Astrocyte (in vitro differentiated cells and primary cell): ENCODE data around the gene RADX. TPM values are rescaled to one million over a fixed set of nuclear protein-coding genes. Genes with fewer than 3 reads are reported as not detected.

Experiments
- DNase-seq: peaks from one replicate; pipeline ENCODE4 v3.0.0-alpha.2; 2010; ENCODE audit warnings: low read depth
- FAIRE-seq: peaks from 2 replicates; lab custom pipeline; 2011; peaks lifted over from hg19 to GRCh38; lab: Jason Lieb, UNC
- H2AFZ ChIP-seq: 2 replicates; pipeline ENCODE4 v1.6.0; 2012; ENCODE audit warnings: low read depth, low read length, inconsistent platforms
- H3K27ac ChIP-seq: 2 replicates; pipeline ENCODE4 v1.5.1; 2011; ENCODE audit warnings: low read depth, low read length, inconsistent platforms
- H3K27me3 ChIP-seq: 2 replicates; pipeline ENCODE4 v1.6.0; 2011; ENCODE audit warnings: low read length, inconsistent platforms; ENCODE audit not compliant: insufficient read depth
- H3K36me3 ChIP-seq: 2 replicates; pipeline ENCODE4 v1.5.1; 2011; ENCODE audit warnings: low read length, inconsistent platforms; ENCODE audit not compliant: insufficient read depth
- H3K4me1 ChIP-seq: 2 replicates; pipeline ENCODE4 v1.5.1; 2011; ENCODE audit warnings: low read length, inconsistent platforms; ENCODE audit not compliant: insufficient read depth
- H3K4me2 ChIP-seq: 2 replicates; pipeline ENCODE4 v1.6.0; 2012; ENCODE audit warnings: low read length, inconsistent platforms
- H3K4me3 ChIP-seq: 2 replicates; pipeline ENCODE4 v1.5.1; 2011; ENCODE audit warnings: low read depth, mild to moderate bottlenecking, low read length, inconsistent platforms; ENCODE audit not compliant: insufficient read depth
- H3K79me2 ChIP-seq: 2 replicates; pipeline ENCODE4 v1.6.0; 2012; ENCODE audit warnings: mild to moderate bottlenecking, low read length, inconsistent platforms; ENCODE audit not compliant: insufficient read depth
- H3K9ac ChIP-seq: 2 replicates; pipeline ENCODE4 v1.6.0; 2012; ENCODE audit warnings: mild to moderate bottlenecking, low read length, inconsistent platforms
- H3K9me3 ChIP-seq: 2 replicates; pipeline ENCODE4 v1.5.1; 2012; ENCODE audit warnings: low read depth, mild to moderate bottlenecking, low read length, inconsistent platforms; ENCODE audit not compliant: insufficient read depth
- H4K20me1 ChIP-seq: 2 replicates; pipeline ENCODE4 v1.6.0; 2012; ENCODE audit warnings: low read length, inconsistent platforms; ENCODE audit not compliant: insufficient read depth
- H3K27ac Mint-ChIP-seq: one replicate; pipeline ENCODE4 v1.8.0; 2021; ENCODE audit warnings: mild to moderate bottlenecking, mixed read lengths; ENCODE audit not compliant: unreplicated experiment
- H3K27me3 Mint-ChIP-seq: one replicate; pipeline ENCODE4 v1.8.0; 2021; ENCODE audit warnings: low read depth, mixed read lengths; ENCODE audit not compliant: unreplicated experiment
- H3K36me3 Mint-ChIP-seq: one replicate; pipeline ENCODE4 v1.8.0; 2021; ENCODE audit warnings: low read depth, mixed read lengths; ENCODE audit not compliant: unreplicated experiment
- H3K4me1 Mint-ChIP-seq: one replicate; pipeline ENCODE4 v1.8.0; 2021; ENCODE audit warnings: low read depth, mixed read lengths; ENCODE audit not compliant: unreplicated experiment
- H3K4me3 Mint-ChIP-seq: one replicate; pipeline ENCODE4 v1.8.0; 2021; ENCODE audit warnings: mild to moderate bottlenecking, moderate library complexity, mixed read lengths; ENCODE audit not compliant: unreplicated experiment
- H3K9me3 Mint-ChIP-seq: one replicate; pipeline ENCODE4 v1.8.0; 2021; ENCODE audit warnings: mild to moderate bottlenecking, mixed read lengths; ENCODE audit not compliant: unreplicated experiment
- CTCF ChIP-seq: IDR thresholded peaks from 2 replicates; pipeline ENCODE4 v1.5.1; 2011; ENCODE audit warnings: low read depth, mild to moderate bottlenecking, inconsistent platforms, low read length, moderate library complexity; ENCODE audit not compliant: insufficient read depth
- EZH2 ChIP-seq: IDR thresholded peaks from 2 replicates; pipeline ENCODE4 v1.6.1; 2012; ENCODE audit warnings: mild to moderate bottlenecking, low read length, inconsistent platforms; ENCODE audit not compliant: insufficient read depth
- total RNA-seq: library from RNA; stranded (reverse); gene quantifications from 2 replicates; pipeline ENCODE4 v1.2.1, GENCODE V29; 2021

Gene RADX
- total RNA-seq, 1 donor from 2014 or later: 3.0 TPM

DNA sequence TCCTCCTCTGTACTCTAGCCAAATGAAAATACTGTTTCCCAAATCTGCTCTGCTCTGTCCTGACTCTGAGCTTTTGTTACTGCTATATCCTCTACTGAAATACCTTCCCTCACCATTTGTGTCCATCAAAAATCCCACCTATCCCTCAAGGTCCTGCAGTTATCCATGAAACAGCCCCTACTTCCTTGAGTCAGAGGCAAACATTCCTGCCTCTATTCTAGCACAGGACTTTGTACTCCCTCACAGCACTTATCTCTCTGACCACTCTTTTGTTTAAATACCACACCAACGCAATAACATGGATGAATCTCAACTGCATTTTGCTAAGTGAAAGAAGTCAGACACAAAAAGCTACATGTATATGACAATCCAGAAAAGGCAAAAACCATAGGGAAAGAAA lies 104.2 kb downstream of the RADX start:
- no peaks in the 10 kb centered on the region for H3K27me3 Mint-ChIP-seq
- H3K4me3 Mint-ChIP-seq: no peak overlapping the region
- no peaks in the 10 kb centered on the region for H3K36me3 Mint-ChIP-seq
- no peak overlapping the region for H3K9ac ChIP-seq
- no peak overlapping the region for H3K4me3 ChIP-seq
- H3K79me2 ChIP-seq: no peaks in the 10 kb centered on the region
- peaks cover 1% of the 10 kb centered on the region for H3K4me1 ChIP-seq
- TF ChIP-seq CTCF (no peak), EZH2 (no peak)
- peaks cover 9% of the 10 kb centered on the region for H3K4me1 Mint-ChIP-seq
- H3K27ac Mint-ChIP-seq: no peak overlapping the region
- no peak overlapping the region for H2AFZ ChIP-seq
- H3K27me3 ChIP-seq: no peaks in the 10 kb centered on the region
- H3K36me3 ChIP-seq: no peaks in the 10 kb centered on the region
- no peaks in the 10 kb centered on the region for H3K9me3 Mint-ChIP-seq
- H3K27ac ChIP-seq: no peak overlapping the region
- no peak overlapping the region for H3K4me2 ChIP-seq
- FAIRE-seq: no peak
- no peak for DNase-seq
- no peaks in the 10 kb centered on the region for H4K20me1 ChIP-seq
- no peaks in the 10 kb centered on the region for H3K9me3 ChIP-seq

DNA sequence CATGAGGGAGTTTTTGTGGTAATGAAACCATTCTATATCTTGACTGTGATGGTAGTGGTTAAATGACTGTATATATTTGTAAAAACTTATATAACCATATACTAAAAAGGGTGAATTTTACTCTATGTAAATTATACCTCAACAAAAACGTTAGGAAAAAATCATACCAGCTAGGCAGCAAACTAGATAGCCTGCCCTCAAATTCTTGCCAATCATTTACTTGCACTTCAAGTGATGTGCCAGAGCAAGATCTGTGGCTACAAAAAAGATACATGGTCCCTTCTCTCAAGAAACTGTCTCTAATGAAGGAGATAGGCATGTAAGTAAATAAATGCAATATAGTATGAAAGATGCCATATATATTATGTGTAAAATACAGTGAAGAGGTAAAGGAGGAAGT lies 104.7 kb downstream of the RADX start:
- no peak for TF ChIP-seq CTCF
- no peak for TF ChIP-seq EZH2
- Histone ChIP-seq H3K4me1 (no peaks in the 10 kb centered on the region), H3K27me3 (no peaks in the 10 kb centered on the region), H3K79me2 (no peaks in the 10 kb centered on the region), H4K20me1 (no peaks in the 10 kb centered on the region), H3K27ac (no peak overlapping the region), H3K9me3 (no peaks in the 10 kb centered on the region), H3K4me3 (no peak overlapping the region), H3K9ac (no peak overlapping the region), H3K4me2 (no peak overlapping the region), H2AFZ (no peak overlapping the region), H3K36me3 (no peaks in the 10 kb centered on the region)
- DNase-seq: no peak
- H3K9me3 Mint-ChIP-seq: no peaks in the 10 kb centered on the region
- no peak overlapping the region for H3K27ac Mint-ChIP-seq
- H3K36me3 Mint-ChIP-seq: no peaks in the 10 kb centered on the region
- H3K4me3 Mint-ChIP-seq: no peak overlapping the region
- FAIRE-seq: no peak
- H3K27me3 Mint-ChIP-seq: no peaks in the 10 kb centered on the region
- H3K4me1 Mint-ChIP-seq: peaks cover 6% of the 10 kb centered on the region

DNA sequence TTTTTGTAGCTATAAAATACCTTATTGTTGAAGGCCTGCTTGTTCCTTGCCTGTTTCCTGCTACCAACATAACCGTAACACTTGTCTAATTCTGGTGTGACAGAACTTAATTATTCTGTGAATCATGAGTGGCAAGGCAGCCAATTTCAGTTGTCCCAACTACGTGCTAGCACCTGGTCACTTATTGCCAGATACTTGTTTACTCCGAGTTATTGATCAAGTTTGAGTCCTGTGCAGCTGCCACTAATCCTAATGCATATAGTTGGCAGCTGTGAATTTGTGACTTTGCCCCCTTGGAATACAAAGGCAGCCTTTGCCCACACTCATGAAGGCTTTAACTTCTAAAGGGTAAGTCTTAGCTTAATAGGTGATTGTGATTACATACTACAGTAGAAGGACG lies 106.9 kb downstream of the RADX start:
- Histone ChIP-seq H4K20me1 (no peaks in the 10 kb centered on the region), H3K36me3 (no peaks in the 10 kb centered on the region), H3K27ac (no peak overlapping the region), H3K4me2 (no peak overlapping the region), H2AFZ (no peak overlapping the region), H3K27me3 (no peaks in the 10 kb centered on the region), H3K79me2 (no peaks in the 10 kb centered on the region), H3K4me3 (no peak overlapping the region), H3K9me3 (no peaks in the 10 kb centered on the region), H3K9ac (no peak overlapping the region), H3K4me1 (no peaks in the 10 kb centered on the region)
- Mint-ChIP-seq H3K4me1 (peaks cover 3% of the 10 kb centered on the region), H3K27me3 (peaks cover 3% of the 10 kb centered on the region), H3K36me3 (no peaks in the 10 kb centered on the region), H3K4me3 (no peak overlapping the region), H3K9me3 (peaks cover under 1% of the 10 kb centered on the region), H3K27ac (no peak overlapping the region)
- FAIRE-seq (no peak), DNase-seq (no peak)
- TF ChIP-seq EZH2 (no peak), CTCF (no peak)
